ENCODE measurements around the gene ARL4A. TPM values are rescaled to one million over a fixed set of nuclear protein-coding genes. Genes with fewer than 3 reads are reported as not detected.

ARL4A gene
- total and polyA plus RNA-seq, 2 of the 8 experiments (the other 6 are each of a cell fraction or from before 2014, with no cell fraction given): 14.5 to 29.2 TPM

DNA sequence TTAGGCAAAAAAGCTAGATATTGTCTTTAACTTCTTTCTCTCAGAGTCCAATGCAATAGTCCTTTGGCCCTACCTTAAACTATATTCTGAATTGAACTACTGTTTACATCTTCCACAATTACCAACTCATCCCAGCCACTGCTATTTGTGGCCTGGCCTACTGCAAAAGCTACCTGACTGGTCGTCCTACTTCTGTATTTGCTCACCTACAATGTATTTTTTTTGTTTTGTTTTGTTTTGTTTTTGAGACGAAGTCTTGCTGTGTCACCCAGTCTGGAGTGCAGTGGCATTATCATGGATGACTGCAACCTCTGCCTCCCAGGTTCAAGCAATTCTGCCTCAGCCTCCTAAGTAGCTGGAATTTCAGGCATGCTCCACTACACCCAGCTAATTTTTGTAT is 51.2 kb downstream of the ARL4A start:
- Histone ChIP-seq H3K23ac (ENCODE audit: insufficient read length) (no peak overlapping the region), H2BK120ac (replicated peaks; ENCODE audit: low read depth, low read length) (peak overlapping the region; percentile 21), H3K27me3 (replicated peaks in 1 of 4; ENCODE audit: control insufficient read depth in 3 of 4, extremely low read depth in 1 of 4, insufficient read depth in 3 of 4, low read length in 3 of 4) (no peaks in the 10 kb centered on the region), H2BK15ac (ENCODE audit: low read length) (no peak overlapping the region), H3K18ac (ENCODE audit: extremely low read depth, low read length) (no peak overlapping the region), H4K8ac (ENCODE audit: extremely low read depth, insufficient read depth, low read length) (no peak overlapping the region), H2BK12ac (ENCODE audit: low read depth, low read length) (no peak overlapping the region), H3K79me1 (ENCODE audit: low read depth, low read length) (no peaks in the 10 kb centered on the region), H3K9me3 (ENCODE audit: insufficient read depth in 2 of 2, low read depth in 1 of 2, low read length in 1 of 2) (no peaks in the 10 kb centered on the region), H4K91ac (replicated peaks; ENCODE audit: insufficient read length, low read length) (no peak overlapping the region), H2AK5ac (ENCODE audit: low read depth, low read length) (no peak overlapping the region), H2BK20ac (ENCODE audit: low read length) (no peak overlapping the region), H3K23me2 (ENCODE audit: low read depth, low read length) (no peaks in the 10 kb centered on the region), H3K4me2 (ENCODE audit: insufficient read depth in 1 of 2, low read depth in 2 of 2, low read length in 2 of 2) (no peak overlapping the region), H2AFZ (ENCODE audit: low read length) (0 out of 2 replicates have a peak overlapping the region, but pooled peaks have one; percentile 1), H3K4ac (replicated peaks; ENCODE audit: insufficient read length, low read depth, low read length) (no peak overlapping the region), H3K56ac (replicated peaks; ENCODE audit: insufficient read length, low read depth, low read length) (no peak overlapping the region), H4K20me1 (replicated peaks in 1 of 2; ENCODE audit: control insufficient read depth in 1 of 2, insufficient read depth in 2 of 2, low read length in 2 of 2) (no peaks in the 10 kb centered on the region), H2BK5ac (ENCODE audit: low read depth, low read length) (no peak overlapping the region), H3K36me3 (ENCODE audit: control insufficient read depth in 2 of 4, insufficient read depth in 4 of 4, low read length in 3 of 4) (no peaks in the 10 kb centered on the region), H3K27ac (ENCODE audit: low read depth, low read length) (no peak overlapping the region), H3K9ac (replicated peaks in 1 of 4; ENCODE audit: extremely low read depth in 1 of 4, low read depth in 3 of 4, low read length in 3 of 4) (no peak overlapping the region), H3K4me1 (replicated peaks in 1 of 4; ENCODE audit: control insufficient read depth in 3 of 4, insufficient read depth in 4 of 4, low read length in 3 of 4) (peaks cover 0 to 3% (median 0%) of the 10 kb centered on the region in 4 experiments; a peak in 1 of 7 replicates), H3K4me3 (ENCODE audit: extremely low read depth in 1 of 4, insufficient read depth in 2 of 4, low read depth in 3 of 4, low read length in 4 of 4) (no peak overlapping the region), H3K79me2 (ENCODE audit: control insufficient read depth in 1 of 2, insufficient read depth in 2 of 2, low read length in 2 of 2) (no peaks in the 10 kb centered on the region), H3K14ac (ENCODE audit: insufficient read length) (no peak overlapping the region), H4K5ac (ENCODE audit: insufficient read length, low read depth, low read length) (no peak overlapping the region)
- DNase-seq (ENCODE audit: low read depth in 1 of 2, low spot score in 2 of 2): no peak
- no peak for FAIRE-seq
- CTCF ChIA-PET (ENCODE audit: partially characterized antibody): interaction anchor here (0.8 to 1.0 kb wide), 2 partner anchors 51 to 219 kb away, joined by 3 to 4 read pairs; partner anchors contain the start of gene ARL4A
- 47% methylated on average over 2 of the region's 2 CpGs; no CpG with 5 or more reads in 1 of the 2 experiments for WGBS, 2 experiments (ENCODE audit: extremely low coverage in 1 of 2, insufficient coverage in 1 of 2, insufficient read length in 1 of 2, insufficient replicate concordance in 2 of 2, low coverage in 1 of 2, low lambda C conversion rate in 2 of 2, missing lambda C conversion rate in 1 of 2)
- TF ChIP-seq KDM4A (IDR thresholded peaks at IDR 0.05; ENCODE audit: low read depth, low read length, severe bottlenecking) (no peak), YY1 (IDR thresholded peaks at IDR 0.05; ENCODE audit: low read depth, low read length) (no peak)
- POLR2A ChIA-PET (ENCODE audit: partially characterized antibody): interaction anchor here (0.8 kb wide), 1 partner anchor 11 kb away, joined by 3 read pairs; no protein-coding TSS in a partner anchor

Small RNA genes lying within 50 kb of the gene (small RNA-seq; reads per million reads assigned to genes)
- gene RF00264 (ENCODE audit: insufficient read depth): not detected

Other genes with a start within 250 kb of the ARL4A start
- gene SCIN, start 116.9 kb upstream of the ARL4A start, total RNA-seq (2021; fragmentation: NEBNext Ultra II Directional; extraction: Animal tissue kit (Norgen Biotek cat#: 25700)): 1.9 and 2.3 TPM in 2 replicates
- gene SCIN, start 116.9 kb upstream of the ARL4A start, polyA plus RNA-seq (2011; rRNA removed): 0.47 and 0.49 TPM in 2 replicates

All from H1 (cell line).